OCI-LY7 (cell line): ENCODE measurements around the gene TRIM16. TPM values are rescaled to one million over a fixed set of nuclear protein-coding genes. Genes with fewer than 3 reads are reported as not detected.
"Not testable (repeated sequence)": the region's sequence is repeated elsewhere in the genome, so short reads cannot be mapped to it uniquely, and the experiment has no call there.

ENCODE experiments used
- BruUV-seq: library from RNA; stranded (reverse); fragments of 400-500 nt; replicated peaks from 2 replicates; lab custom pipeline; 2021; lab: Mats Ljungman, UMichigan
- CTCF ChIA-PET: fragments of 300-600 bp; sonication (Branson Sonifier 250); formaldehyde crosslinking; loops from one replicate; lab custom pipeline; 2022; ENCODE audit warnings: antibody characterized with exemption; ENCODE audit not compliant: unreplicated experiment; lab: Charles Lee
- POLR2A ChIA-PET: fragments of 300-600 bp; sonication (Branson Sonifier 250); formaldehyde crosslinking; loops from one replicate; lab custom pipeline; 2022; ENCODE audit warnings: antibody characterized with exemption; lab: Charles Lee
- DNase-seq: peaks from one replicate; pipeline ENCODE4 v3.0.0-alpha.2; 2015; ENCODE audit warnings: low spot score
- H2AFZ ChIP-seq: fragments of 200-600 bp; sonication (generic), shearing (Covaris generic); 2 replicates; pipeline ENCODE4 v1.6.1; 2014; ENCODE audit warnings: mild to moderate bottlenecking, antibody characterized with exemption, low read length, moderate library complexity
- H3K27ac ChIP-seq: fragments of 200-600 bp; sonication (generic); 2 replicates; pipeline ENCODE4 v1.5.1; 2014; ENCODE audit warnings: mixed run types, low read depth, mild to moderate bottlenecking, moderate library complexity, low read length, inconsistent platforms; ENCODE audit not compliant: poor library complexity, severe bottlenecking
- H3K36me3 ChIP-seq: fragments of 200-600 bp; sonication (generic); 2 replicates; pipeline ENCODE4 v1.6.1; 2014; ENCODE audit warnings: mild to moderate bottlenecking, antibody characterized with exemption, low read length, moderate library complexity, mixed read lengths; ENCODE audit not compliant: insufficient read depth
- H3K4me1 ChIP-seq: fragments of 200-600 bp; sonication (generic); 2 replicates; pipeline ENCODE4 v1.5.1; 2014; ENCODE audit warnings: mild to moderate bottlenecking, low read length; ENCODE audit not compliant: insufficient read depth, poor library complexity, severe bottlenecking
- H3K4me2 ChIP-seq: fragments of 200-600 bp; sonication (generic); 2 replicates; pipeline ENCODE4 v1.6.1; 2014; ENCODE audit warnings: mild to moderate bottlenecking, low read length
- H3K4me3 ChIP-seq: fragments of 200-600 bp; sonication (generic); 2 replicates; pipeline ENCODE4 v1.5.1; 2014; ENCODE audit warnings: mild to moderate bottlenecking, low read depth, low read length; ENCODE audit not compliant: poor library complexity, severe bottlenecking
- H3K79me2 ChIP-seq: fragments of 200-600 bp; sonication (generic); 2 replicates; pipeline ENCODE4 v1.6.1; 2016; ENCODE audit warnings: low read depth, mild to moderate bottlenecking, low read length, moderate library complexity, mixed read lengths; ENCODE audit not compliant: insufficient read depth
- H3K9me2 ChIP-seq: fragments of 200-600 bp; sonication (generic); 2 replicates; pipeline ENCODE4 v1.6.1; 2016; ENCODE audit warnings: mild to moderate bottlenecking, low read length, mixed read lengths; ENCODE audit not compliant: insufficient read depth
- H3K9me3 ChIP-seq: fragments of 200-600 bp; sonication (generic); 2 replicates; pipeline ENCODE4 v1.6.1; 2014; ENCODE audit warnings: mild to moderate bottlenecking, mixed run types, low read length, mixed read lengths
- H4K20me1 ChIP-seq: fragments of 200-600 bp; sonication (generic); 2 replicates; pipeline ENCODE4 v1.6.1; 2014; ENCODE audit warnings: mild to moderate bottlenecking, antibody characterized with exemption, low read length, moderate library complexity, mixed read lengths; ENCODE audit not compliant: insufficient read depth
- EZH2phosphoT487 ChIP-seq: fragments of 200-600 bp; sonication (generic); IDR thresholded peaks from 2 replicates; pipeline ENCODE4 v1.6.1; 2018; ENCODE audit warnings: low read depth, borderline replicate concordance, mild to moderate bottlenecking, mixed run types, antibody characterized with exemption, low read length, moderate library complexity, mixed read lengths
- intact Hi-C: fragments of 100-400 bp; cut with micrococcal nuclease; formaldehyde crosslinking; loops from one replicate; pipeline ENCODE4 v1.10.0; 2022; ENCODE audit not compliant: unreplicated experiment
- total RNA-seq, 2 experiments: library from RNA; depleted of rRNA in 1 of 2; stranded (reverse); fragments of >200 nt in 1 of 2; shearing (Covaris generic) in 1 of 2; gene quantifications; 2 replicates each; pipeline ENCODE4 v1.2.3, GENCODE V29; 2014 to 2022
- TF ChIP-seq, protein P1 (sequence below): fragments of 200-600 bp; sonication (generic); conservative IDR thresholded peaks from 2 replicates; pipeline ENCODE4 v1.5.1; 2014; ENCODE audit warnings: mild to moderate bottlenecking, antibody characterized with exemption, low read length, moderate library complexity, mixed read lengths

TRIM16 gene
- total RNA-seq, 2 experiments from 2014 or later: 13.2 to 13.8 TPM

- Histone ChIP-seq H3K9me3 (no peaks in the 10 kb centered on the region), H3K9me2 (no peaks in the 10 kb centered on the region), H3K79me2 (no peaks in the 10 kb centered on the region), H3K4me3 (no peak overlapping the region), H3K36me3 (no peaks in the 10 kb centered on the region), H4K20me1 (no peaks in the 10 kb centered on the region), H2AFZ (no peak overlapping the region), H3K4me1 (no peaks in the 10 kb centered on the region), H3K4me2 (no peak overlapping the region), H3K27ac (no peak overlapping the region)
- intact Hi-C loops: no loop called here
- ChIA-PET POLR2A (no interaction called here), CTCF (no interaction called here)
- TF ChIP-seq EZH2phosphoT487: no peak
- TF ChIP-seq, protein P1, sequence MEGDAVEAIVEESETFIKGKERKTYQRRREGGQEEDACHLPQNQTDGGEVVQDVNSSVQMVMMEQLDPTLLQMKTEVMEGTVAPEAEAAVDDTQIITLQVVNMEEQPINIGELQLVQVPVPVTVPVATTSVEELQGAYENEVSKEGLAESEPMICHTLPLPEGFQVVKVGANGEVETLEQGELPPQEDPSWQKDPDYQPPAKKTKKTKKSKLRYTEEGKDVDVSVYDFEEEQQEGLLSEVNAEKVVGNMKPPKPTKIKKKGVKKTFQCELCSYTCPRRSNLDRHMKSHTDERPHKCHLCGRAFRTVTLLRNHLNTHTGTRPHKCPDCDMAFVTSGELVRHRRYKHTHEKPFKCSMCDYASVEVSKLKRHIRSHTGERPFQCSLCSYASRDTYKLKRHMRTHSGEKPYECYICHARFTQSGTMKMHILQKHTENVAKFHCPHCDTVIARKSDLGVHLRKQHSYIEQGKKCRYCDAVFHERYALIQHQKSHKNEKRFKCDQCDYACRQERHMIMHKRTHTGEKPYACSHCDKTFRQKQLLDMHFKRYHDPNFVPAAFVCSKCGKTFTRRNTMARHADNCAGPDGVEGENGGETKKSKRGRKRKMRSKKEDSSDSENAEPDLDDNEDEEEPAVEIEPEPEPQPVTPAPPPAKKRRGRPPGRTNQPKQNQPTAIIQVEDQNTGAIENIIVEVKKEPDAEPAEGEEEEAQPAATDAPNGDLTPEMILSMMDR: no peak
- no peak for DNase-seq
- no TSS peak for BruUV-seq
These were observed 25.8 kb downstream of the TRIM16 start for GRCh38 chr17:15658296-15658695.

DNA sequence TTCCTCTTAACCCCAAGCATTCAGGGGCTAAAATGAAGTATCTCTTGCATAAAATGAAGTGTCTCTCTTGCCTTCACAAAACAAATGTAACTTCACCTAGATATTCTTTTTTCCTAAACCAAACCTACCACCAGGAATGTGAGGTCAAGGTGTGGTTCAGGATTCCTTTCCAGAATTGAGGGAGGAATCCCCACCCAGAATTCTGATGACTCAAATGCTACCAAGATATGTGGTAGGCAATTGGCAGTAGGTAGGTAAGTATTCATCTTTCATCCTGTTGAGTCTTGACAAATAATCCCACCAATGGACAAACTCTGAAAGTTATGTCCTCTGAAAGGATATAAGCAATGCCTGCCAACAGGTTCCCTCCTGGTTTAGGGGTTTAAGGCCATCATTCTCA lies 26.2 kb downstream of the TRIM16 start:
- no TSS peak for BruUV-seq
- no peak overlapping the region for H3K4me3 ChIP-seq
- H3K36me3 ChIP-seq: no peaks in the 10 kb centered on the region
- H3K27ac ChIP-seq: no peak overlapping the region
- no peaks in the 10 kb centered on the region for H3K9me3 ChIP-seq
- H3K9me2 ChIP-seq: no peaks in the 10 kb centered on the region
- no peak for TF ChIP-seq EZH2phosphoT487
- no peak for DNase-seq
- H2AFZ ChIP-seq: no peak overlapping the region
- H4K20me1 ChIP-seq: no peaks in the 10 kb centered on the region
- ChIA-PET POLR2A (no interaction called here), CTCF (no interaction called here)
- intact Hi-C loops: no loop called here
- H3K79me2 ChIP-seq: no peaks in the 10 kb centered on the region
- H3K4me2 ChIP-seq: no peak overlapping the region
- H3K4me1 ChIP-seq: no peaks in the 10 kb centered on the region

GRCh38 chr17:15654886-15655561 lies 29.1 kb downstream of the TRIM16 start:
- Histone ChIP-seq H3K4me3 (no peak overlapping the region), H3K27ac (no peak overlapping the region), H3K4me2 (no peak overlapping the region), H3K36me3 (no peaks in the 10 kb centered on the region), H2AFZ (no peak overlapping the region), H3K79me2 (no peaks in the 10 kb centered on the region), H3K9me3 (no peaks in the 10 kb centered on the region), H4K20me1 (no peaks in the 10 kb centered on the region), H3K4me1 (no peaks in the 10 kb centered on the region), H3K9me2 (no peaks in the 10 kb centered on the region)
- POLR2A ChIA-PET: no interaction called here
- DNase-seq: no peak
- CTCF ChIA-PET: no interaction called here
- TF ChIP-seq, protein P1: no peak
- TF ChIP-seq EZH2phosphoT487: no peak
- intact Hi-C loops: no loop called here
- BruUV-seq: no TSS peak

DNA sequence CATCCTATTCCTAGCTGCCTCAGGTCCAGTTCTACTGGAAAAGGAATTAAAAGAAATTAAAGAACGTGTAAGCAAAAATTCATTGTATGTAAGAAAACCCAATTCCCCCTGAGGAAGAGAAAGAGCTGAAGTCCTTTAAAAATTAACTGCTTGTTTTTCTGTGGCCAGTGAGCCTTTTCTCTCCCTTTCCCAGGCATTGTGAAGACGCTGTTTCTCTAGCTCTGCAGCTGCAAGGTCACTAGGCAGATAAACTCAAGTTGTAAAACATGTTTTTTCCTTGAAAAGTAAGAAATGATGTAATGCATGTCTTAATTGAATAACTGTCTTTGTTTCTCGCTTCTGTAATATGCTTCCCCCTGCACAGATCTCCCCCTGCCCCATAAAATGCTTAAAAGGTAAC lies 29.7 kb downstream of the TRIM16 start:
- H3K4me2 ChIP-seq, DNase-seq, CTCF ChIA-PET, H3K79me2 ChIP-seq, H3K4me3 ChIP-seq, H3K27ac ChIP-seq, H3K9me3 ChIP-seq, H4K20me1 ChIP-seq, intact Hi-C loops, H3K4me1 ChIP-seq, H3K36me3 ChIP-seq, H3K9me2 ChIP-seq, H2AFZ ChIP-seq, POLR2A ChIA-PET, BruUV-seq: not testable (repeated sequence)
